GM19193 (cell line): ENCODE data around the gene TMEM208.

Experiments used
- POLR2A ChIP-seq: IDR thresholded peaks from 4 replicates; pipeline ENCODE4 v1.6.1; 2011; ENCODE audit not compliant: insufficient read depth, insufficient read length; ENCODE audit errors: extremely low read depth

Gene TMEM208

DNA sequence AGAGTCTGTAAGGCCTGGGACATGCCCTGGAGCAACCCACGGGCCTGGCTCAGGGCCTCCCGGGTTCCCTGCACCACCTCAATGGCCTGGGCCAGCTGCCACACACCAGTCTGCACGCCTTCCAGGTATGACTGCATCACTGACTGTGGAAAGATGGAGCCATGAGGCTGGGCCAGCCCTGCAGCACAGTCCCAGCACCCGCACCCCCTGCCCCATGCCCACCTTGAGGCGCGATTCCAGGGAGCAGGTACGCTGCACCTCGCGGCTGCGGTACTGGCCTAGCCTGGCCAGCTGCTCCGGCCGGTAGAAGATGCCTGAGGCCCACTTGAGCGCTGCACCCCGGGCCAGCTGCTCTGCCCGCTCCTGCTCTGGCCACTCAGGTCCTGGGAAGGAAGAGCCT lies 38.1 kb upstream of the TMEM208 start:
- no peak for TF ChIP-seq POLR2A

GRCh38 chr16:67190041-67190440 lies 36.9 kb upstream of the TMEM208 start, which contains the start of gene EXOC3L1:
EXOC3L1 (minus strand) TSS chr16:67190136; CDS start chr16:67189676, 460 bp downstream.
- no peak for TF ChIP-seq POLR2A

DNA sequence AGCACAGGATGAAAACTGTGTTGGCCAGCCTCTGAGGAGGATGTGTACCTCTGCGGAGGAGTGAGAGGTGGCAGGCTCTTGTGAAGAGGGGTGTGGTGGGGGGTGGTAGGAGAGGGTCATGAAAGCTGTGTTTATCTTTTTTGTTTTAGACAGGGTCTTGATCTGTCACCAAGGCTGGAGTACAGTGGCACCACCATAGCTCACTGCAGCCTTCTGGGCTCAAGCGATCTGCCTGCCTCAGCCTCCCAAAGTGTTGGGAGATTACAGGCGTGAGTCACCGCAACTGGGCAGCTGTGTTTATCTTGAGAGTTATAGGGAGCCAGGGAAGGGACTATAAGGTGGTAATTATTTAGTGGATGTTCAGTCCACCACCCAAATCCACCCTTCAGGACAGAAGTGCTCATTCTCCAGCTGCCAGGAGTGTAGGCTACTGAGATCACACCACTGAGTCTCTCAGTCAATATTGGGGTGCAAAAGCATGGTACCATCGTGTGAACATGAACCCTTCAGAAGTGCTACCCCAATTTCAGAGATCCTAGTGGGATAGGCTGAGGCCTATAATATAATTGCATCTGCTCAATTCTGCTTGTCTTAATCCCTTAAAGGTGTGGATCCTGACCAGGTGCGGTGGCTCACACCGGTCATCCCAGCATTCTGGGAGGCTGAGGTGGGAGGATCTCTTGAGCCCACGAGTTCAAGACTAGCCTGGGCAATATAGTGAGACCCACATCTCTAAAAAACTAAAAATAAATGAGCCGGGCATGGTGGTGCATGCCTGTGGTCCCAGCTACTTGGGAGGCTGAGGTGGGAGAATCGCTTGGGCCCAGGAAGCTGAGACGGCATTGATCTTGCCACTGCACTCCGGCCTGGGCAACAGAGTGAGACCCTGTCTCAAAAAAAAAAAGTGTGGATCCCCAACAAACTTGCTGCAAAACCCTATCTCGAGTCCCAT lies 36.2 kb upstream of the TMEM208 start:
- TF ChIP-seq POLR2A, result no peak

DNA sequence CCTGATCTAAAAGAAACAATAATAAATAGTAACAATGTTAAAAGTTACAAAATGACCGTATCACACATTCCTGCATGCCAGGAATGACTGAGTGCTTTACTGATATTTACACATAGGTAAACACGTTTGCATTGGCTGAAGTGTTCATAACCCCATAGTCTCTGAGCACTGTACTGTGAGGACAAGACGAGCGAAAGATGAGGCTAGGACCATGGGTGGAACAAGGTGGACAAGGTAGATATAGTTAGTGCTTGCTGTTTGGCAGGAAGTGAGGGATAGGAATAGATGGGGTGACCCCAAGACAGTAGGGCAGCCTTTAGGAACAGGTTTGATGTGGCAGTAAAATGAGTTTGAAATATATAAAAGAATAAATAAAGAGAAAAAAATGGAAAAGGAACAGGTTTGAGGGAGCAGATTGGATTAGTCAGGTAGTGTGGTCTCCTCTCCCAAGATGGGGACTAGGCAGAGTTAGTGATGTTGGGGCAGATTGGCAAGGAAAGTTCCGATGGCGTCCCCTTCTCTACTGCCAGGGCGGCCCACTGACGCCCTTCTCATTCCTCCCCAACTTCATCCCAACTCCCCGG lies 35.4 kb upstream of the TMEM208 start:
- no peak for TF ChIP-seq POLR2A

DNA sequence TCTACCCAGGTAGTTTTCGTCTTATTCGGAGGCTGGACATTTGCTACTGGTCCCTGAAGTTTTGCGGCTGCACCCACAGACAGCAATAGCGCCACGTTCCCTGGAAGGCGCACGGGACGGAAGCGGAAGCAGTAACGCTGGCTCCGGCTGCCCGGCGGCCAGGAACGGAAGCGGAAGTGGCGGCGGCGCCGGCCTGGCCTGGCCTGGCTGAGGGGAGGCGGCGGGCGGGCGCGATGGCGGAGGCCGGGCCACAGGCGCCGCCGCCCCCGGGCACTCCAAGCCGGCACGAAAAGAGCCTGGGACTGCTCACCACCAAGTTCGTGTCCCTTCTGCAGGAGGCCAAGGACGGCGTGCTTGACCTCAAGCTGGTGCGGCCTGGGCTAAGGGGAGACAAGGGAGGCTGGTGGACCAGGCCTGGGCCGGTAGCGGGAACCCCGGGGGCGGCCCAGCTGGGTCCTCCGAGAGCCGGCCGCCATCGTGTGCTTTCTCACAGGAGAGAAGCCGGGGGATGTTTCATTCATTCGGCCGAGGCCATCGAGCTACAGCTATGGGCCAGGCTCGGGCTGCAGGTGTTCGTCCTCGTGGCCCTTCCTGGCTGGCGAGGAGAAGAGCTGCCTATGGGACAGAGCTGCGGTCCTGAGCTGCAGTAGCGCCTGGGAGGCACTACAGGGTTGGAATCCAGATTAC lies 34.8 kb upstream of the TMEM208 start, which contains the start of gene E2F4:
Gene E2F4, plus strand, starts transcription at position 161 of the 687 bp plus-strand sequence. Its CDS starts 73 bp downstream, at position 234.
- peak; percentile 87 for TF ChIP-seq POLR2A

DNA sequence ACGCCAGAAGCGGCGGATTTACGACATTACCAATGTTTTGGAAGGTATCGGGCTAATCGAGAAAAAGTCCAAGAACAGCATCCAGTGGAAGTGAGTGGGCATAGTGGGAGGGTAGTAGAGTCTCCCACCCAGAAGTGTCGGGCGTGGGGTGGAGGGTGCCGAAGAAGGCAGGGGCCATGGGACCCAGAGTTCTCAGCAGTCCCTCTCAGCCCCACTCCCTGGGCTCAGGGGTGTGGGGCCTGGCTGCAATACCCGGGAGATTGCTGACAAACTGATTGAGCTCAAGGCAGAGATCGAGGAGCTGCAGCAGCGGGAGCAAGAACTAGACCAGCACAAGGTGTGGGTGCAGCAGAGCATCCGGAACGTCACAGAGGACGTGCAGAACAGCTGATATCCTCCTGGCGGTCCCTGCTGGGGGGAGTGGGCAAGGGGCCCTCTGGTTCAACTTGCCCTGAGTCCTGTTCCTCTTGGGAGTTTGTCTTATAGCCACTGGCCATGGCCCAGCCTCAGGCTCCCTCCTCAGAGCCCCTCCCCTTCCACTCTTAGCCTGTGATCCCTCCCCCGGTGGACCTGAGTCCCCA lies 34.1 kb upstream of the TMEM208 start:
- no peak for TF ChIP-seq POLR2A

DNA sequence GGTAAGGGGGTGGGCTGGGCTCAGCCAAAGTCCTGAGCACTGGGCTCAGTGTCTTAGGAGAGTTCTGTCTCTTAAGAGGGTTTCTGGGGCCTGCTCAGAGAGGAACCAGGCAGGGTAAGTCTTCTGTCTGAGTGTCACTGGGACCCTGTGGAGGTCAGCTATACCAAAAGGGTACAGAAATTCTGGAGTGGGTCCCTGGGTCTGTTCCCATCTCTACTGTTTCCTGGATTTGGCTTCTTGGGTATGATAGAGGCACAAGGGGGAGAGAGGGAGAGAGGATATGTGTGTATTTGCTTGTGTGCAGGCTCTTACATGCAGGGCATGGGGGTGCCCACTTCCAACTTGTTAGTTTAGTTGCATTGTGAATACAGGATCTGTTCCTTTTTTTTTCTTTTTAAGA lies 33.4 kb upstream of the TMEM208 start:
- TF ChIP-seq POLR2A, result no peak

GRCh38 chr16:67194260-67194659 lies 32.7 kb upstream of the TMEM208 start:
- TF ChIP-seq POLR2A, result no peak

DNA sequence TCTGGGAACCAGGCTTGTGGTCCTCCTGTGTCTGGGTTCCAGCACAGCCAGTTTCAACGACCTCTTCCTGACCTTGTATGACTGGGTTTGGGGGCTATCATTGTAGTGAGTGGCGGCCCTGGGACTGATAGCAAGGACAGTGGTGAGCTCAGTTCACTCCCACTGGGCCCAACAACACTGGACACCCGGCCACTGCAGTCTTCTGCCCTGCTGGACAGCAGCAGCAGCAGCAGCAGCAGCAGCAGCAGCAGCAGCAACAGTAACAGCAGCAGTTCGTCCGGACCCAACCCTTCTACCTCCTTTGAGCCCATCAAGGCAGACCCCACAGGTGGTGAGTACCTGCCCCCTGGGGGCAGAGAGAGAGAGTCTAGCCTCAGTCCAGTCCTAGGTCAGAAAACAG lies 31.3 kb upstream of the TMEM208 start:
- no peak for TF ChIP-seq POLR2A

DNA sequence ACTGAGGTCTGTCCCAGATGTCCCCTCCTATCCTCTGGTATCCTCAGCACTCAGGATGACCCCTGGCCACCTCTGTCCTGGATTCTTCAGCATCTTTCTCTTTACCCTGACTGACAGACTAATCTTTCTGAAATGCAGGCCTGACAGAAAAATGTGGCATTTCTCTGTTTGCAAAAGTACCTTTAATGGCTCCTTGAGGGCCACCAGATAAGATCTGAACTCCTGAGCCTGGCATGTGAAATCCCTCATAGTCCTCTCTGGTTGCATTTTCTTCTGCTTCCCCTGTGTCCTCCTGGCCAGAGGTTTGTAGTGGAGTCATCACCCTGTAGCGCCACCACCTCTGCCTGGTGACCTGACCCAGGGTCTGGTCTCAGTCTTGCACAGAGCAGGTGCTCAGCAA lies 30.0 kb upstream of the TMEM208 start:
- no peak for TF ChIP-seq POLR2A

DNA sequence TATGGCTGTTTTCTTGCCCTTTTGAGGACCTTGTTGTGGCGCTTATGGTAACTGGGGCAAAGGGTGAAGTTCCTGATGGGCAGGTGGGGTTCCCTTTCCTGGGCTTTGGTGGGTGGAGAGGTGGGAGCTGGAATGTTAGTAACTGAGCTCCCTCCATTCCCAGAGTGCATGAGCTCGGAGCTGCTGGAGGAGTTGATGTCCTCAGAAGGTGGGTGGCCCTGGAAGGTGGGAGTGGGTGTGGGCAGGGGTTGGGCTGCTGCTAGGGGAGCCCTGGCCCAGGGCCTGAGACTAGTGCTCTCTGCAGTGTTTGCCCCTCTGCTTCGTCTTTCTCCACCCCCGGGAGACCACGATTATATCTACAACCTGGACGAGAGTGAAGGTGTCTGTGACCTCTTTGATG lies 29.2 kb upstream of the TMEM208 start:
- no peak for TF ChIP-seq POLR2A

DNA sequence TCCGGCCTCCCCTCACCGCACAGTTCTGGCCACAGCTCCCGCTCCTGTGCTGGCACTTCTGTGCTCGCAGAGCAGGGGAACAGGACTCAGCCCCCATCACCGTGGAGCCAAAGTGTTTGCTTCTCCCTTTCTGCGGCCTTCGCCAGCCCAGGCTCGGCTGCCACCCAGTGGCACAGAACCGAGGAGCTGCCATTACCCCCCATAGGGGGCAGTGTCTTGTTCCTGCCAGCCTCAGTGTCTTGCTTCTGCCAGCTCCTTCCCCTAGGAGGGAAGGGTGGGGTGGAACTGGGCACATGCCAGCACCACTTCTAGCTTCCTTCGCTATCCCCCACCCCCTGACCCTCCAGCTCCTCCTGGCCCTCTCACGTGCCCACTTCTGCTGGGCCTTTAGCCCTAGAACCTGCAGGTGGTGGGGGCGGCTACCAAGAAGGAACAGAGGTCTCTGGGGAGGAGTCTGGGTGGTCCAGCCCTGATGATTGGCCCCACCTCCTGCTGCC lies 28.6 kb upstream of the TMEM208 start:
- no peak for TF ChIP-seq POLR2A

DNA sequence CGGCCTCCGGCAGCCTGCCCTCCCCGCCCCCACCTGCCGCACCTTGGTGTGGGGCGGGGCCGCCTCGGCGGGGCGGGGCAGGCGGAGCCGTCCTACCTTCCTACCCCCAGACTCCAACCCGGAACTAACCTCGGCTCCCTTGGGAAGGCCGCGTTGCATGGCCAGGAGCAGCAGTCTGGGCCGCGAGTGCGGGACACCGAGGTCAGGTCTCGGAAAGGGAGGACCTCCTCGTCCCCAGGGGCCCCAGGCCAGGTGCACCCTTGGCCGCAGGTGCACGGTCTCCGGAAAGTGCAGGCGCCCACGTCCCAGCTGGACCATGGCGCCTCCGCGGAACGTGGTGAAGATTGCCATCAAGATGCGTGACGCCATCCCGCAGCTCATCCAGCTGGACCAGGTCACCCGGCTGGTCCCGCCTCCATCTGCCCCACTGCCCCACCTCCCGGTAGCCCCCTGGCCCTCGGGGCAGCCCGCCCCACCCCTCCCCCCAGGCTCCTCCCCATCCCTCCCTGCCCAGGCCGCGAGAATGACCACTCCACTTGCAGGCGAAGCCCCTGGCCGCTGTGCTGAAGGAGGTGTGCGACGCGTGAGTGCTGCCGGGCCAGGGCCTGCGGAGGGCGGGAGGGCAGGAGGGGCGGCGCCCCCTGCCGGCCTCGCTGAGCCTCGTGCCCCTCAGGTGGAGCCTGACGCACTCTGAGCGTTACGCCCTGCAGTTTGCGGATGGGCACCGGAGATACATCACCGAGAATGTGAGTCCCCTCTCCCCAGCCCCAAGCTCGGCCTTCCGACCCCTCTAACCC lies 27.7 kb upstream of the TMEM208 start, which contains the start of gene ELMO3:
Gene ELMO3, plus strand, starts transcription at position 121 of the 797 bp plus-strand sequence. Its CDS starts 196 bp downstream, at position 317.
- TF ChIP-seq POLR2A, result no peak

DNA sequence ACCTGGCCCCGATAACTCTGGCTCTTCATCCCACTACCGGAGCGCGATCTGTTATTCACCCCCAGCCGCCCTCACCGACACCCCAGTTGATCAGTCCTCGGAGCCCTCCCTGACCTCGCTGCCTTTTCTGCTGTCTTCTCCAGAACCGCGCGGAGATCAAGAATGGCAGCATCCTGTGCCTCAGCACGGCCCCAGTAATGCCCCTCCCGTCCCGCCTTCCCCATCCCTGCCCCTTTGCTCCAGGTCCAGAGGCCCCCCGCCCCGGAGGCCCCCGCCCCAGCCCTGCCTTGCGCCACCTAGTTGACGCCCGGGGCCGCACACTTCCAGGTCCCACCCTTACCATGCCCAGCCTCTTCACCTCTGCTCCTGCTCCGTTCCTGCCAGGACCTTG lies 27.1 kb upstream of the TMEM208 start:
- TF ChIP-seq POLR2A, result no peak
